Gastroesophageal sphincter (tissue), 3 donors: ENCODE data around the gene SPTB.

Experiments
- CTCF ChIP-seq, 4 experiments: fragments of 200-600 bp in 2 of 4; fragments of 450-650 bp in 2 of 4; sonication (generic) in 1 of 4; IDR thresholded peaks; one replicate each; pipeline ENCODE4 v1.5.1; 2017 to 2019; ENCODE audit warnings: antibody characterized with exemption in 4 of 4, mild to moderate bottlenecking in 2 of 4, moderate library complexity in 2 of 4
- POLR2A ChIP-seq, 2 donors: fragments of 450-650 bp; IDR thresholded peaks; one replicate each; pipeline ENCODE4 v1.6.1; 2017; ENCODE audit warnings: antibody characterized with exemption in 2 of 2, mild to moderate bottlenecking in 2 of 2, moderate library complexity in 1 of 2
- POLR2AphosphoS5 ChIP-seq: sonication (generic); formaldehyde crosslinking; IDR thresholded peaks from one replicate; pipeline ENCODE4 v1.6.1; 2017; ENCODE audit warnings: antibody characterized with exemption

- TF ChIP-seq POLR2A (IDR thresholded peaks at IDR 0.05) (no peak), POLR2AphosphoS5 (no peak), CTCF (IDR thresholded peaks at IDR 0.05) (no peak)
Measured at GRCh38 chr14:64703395-64704142, 176.1 kb downstream of the SPTB start.
